ENCODE data around the gene PHAF1. TPM values are rescaled to one million over a fixed set of nuclear protein-coding genes. Genes with fewer than 3 reads are reported as not detected.

The PHAF1 gene
- total and polyA plus RNA-seq, 2 of the 13 experiments (the other 11 are each of a cell fraction or from before 2014, with no cell fraction given): 48.3 to 174 TPM

GRCh38 chr16:67170168-67170948 is 60.6 kb downstream of the PHAF1 start, which contains the start of gene NOL3 (continued):
- TF ChIP-seq ZFP90 (CRISPR knock-in tag; IDR thresholded peaks at IDR 0.05; ENCODE audit: borderline replicate concordance): no peak; the same call in 1 of the 2 replicates
- TF ChIP-seq KLF11 (CRISPR knock-in tag; IDR thresholded peaks at IDR 0.05): no peak; the same call in none of the 2 replicates
- TF ChIP-seq MYC (CRISPR knock-in tag; IDR thresholded peaks at IDR 0.05; ENCODE audit: borderline replicate concordance): peak; percentile 55; the same call in 1 of the 2 replicates
- peak; percentile 43; the same call in 1 of the 2 replicates for TF ChIP-seq ZNF414 (CRISPR knock-in tag; IDR thresholded peaks at IDR 0.05)
- 0 out of 2 replicates have a peak, but pooled peaks have one; percentile 13 for TF ChIP-seq ZNF572 (CRISPR knock-in tag; IDR thresholded peaks at IDR 0.05)
- no peak for TF ChIP-seq SCMH1 (CRISPR knock-in tag; IDR thresholded peaks at IDR 0.05; ENCODE audit: borderline replicate concordance)
- TF ChIP-seq ZNF337 (CRISPR knock-in tag; IDR thresholded peaks at IDR 0.05; ENCODE audit: borderline replicate concordance, low read depth): 0 out of 2 replicates have a peak, but pooled peaks have one; percentile 4
- TF ChIP-seq NCOA5 (CRISPR knock-in tag; IDR thresholded peaks at IDR 0.05): no peak
- 0 out of 2 replicates have a peak, but pooled peaks have one; percentile 41 for TF ChIP-seq ZNF816 (CRISPR knock-in tag; IDR thresholded peaks at IDR 0.05; ENCODE audit: borderline replicate concordance)
- TF ChIP-seq DRAP1 (CRISPR knock-in tag; IDR thresholded peaks at IDR 0.05): peak; percentile 11; the same call in 1 of the 2 replicates
- peak; percentile 30 for TF ChIP-seq JUND (CRISPR knock-in tag; IDR thresholded peaks at IDR 0.05)
- peak; percentile 75 for TF ChIP-seq ZNF143 (CRISPR knock-in tag; IDR thresholded peaks at IDR 0.05)
- TF ChIP-seq GATAD1 (CRISPR knock-in tag; IDR thresholded peaks at IDR 0.05): 0 out of 2 replicates have a peak, but pooled peaks have one; percentile 7
- TF ChIP-seq KLF16 (CRISPR knock-in tag; IDR thresholded peaks at IDR 0.05): peak in 1 of 2 experiments; percentile 48; a peak in 2 of 4 replicates
- 0 out of 2 replicates have a peak, but pooled peaks have one; percentile 33 for TF ChIP-seq LBX2 (CRISPR knock-in tag; IDR thresholded peaks at IDR 0.05; ENCODE audit: borderline replicate concordance)
- peak; percentile 68; the same call in 1 of the 2 replicates for TF ChIP-seq ZNF670 (CRISPR knock-in tag; IDR thresholded peaks at IDR 0.05; ENCODE audit: borderline replicate concordance)
- peak; percentile 41; the same call in 1 of the 2 replicates for TF ChIP-seq CBFB (CRISPR knock-in tag; IDR thresholded peaks at IDR 0.05)
- TF ChIP-seq ZMYM4 (CRISPR knock-in tag; IDR thresholded peaks at IDR 0.05): peak; percentile 44; the same call in 1 of the 2 replicates
- TF ChIP-seq FOXA1 (IDR thresholded peaks at IDR 0.05): no peak
- no peak for TF ChIP-seq FOXA1 (CRISPR knock-in tag; IDR thresholded peaks at IDR 0.05)
- no peak; the same call in 1 of the 2 replicates for TF ChIP-seq NR2F6 (IDR thresholded peaks at IDR 0.05)
- TF ChIP-seq NR2F6 (CRISPR knock-in tag; IDR thresholded peaks at IDR 0.05): peak; percentile 9; the same call in 1 of the 2 replicates
- peak; percentile 35 for TF ChIP-seq MXD3 (CRISPR knock-in tag; IDR thresholded peaks at IDR 0.05)
- no peak for TF ChIP-seq ZNF597 (CRISPR knock-in tag; IDR thresholded peaks at IDR 0.05)
- no peak for TF ChIP-seq SMARCC2 (IDR thresholded peaks at IDR 0.05)
- TF ChIP-seq JUNB (CRISPR knock-in tag; IDR thresholded peaks at IDR 0.05; ENCODE audit: borderline replicate concordance): no peak
- TF ChIP-seq ZNF788 (CRISPR knock-in tag; IDR thresholded peaks at IDR 0.05; ENCODE audit: borderline replicate concordance): peak; percentile 5; the same call in 1 of the 2 replicates
- 0 out of 2 replicates have a peak, but pooled peaks have one; percentile 17 for TF ChIP-seq DPF2 (CRISPR knock-in tag; IDR thresholded peaks at IDR 0.05; ENCODE audit: borderline replicate concordance, low read depth)
- TF ChIP-seq ZNF746 (CRISPR knock-in tag; IDR thresholded peaks at IDR 0.05): peak; percentile 83

All from HepG2 (cell line).